ENCODE measurements around the gene ANAPC7. TPM values are rescaled to one million over a fixed set of nuclear protein-coding genes. Genes with fewer than 3 reads are reported as not detected.
A peak's percentile ranks its signal among the peaks of the same experiment; 100 is the strongest.
"Not testable (repeated sequence)": the region's sequence is repeated elsewhere in the genome, so short reads cannot be mapped to it uniquely, and the experiment has no call there.

ANAPC7 gene
- total and polyA plus RNA-seq, 11 donors: 26.5 to 41.3 (median 35.1) TPM

- peaks cover 0 to 26% (median 0%) of the 10 kb centered on the region in 12 donors for H3K4me1 ChIP-seq
- H3K36me3 ChIP-seq: peaks cover 0 to 16% (median 2%) of the 10 kb centered on the region in 9 donors
- H3K27me3 ChIP-seq: no peaks in the 10 kb centered on the region
- no peak overlapping the region for H3K4me3 ChIP-seq
- ATAC-seq (peak in 1 of 4 donors; percentile 15), DNase-seq (no peak)
- no peak for TF ChIP-seq POLR2A (IDR thresholded peaks at IDR 0.05)
- intact Hi-C loops (cut with DNase I): no loop called here
- no peaks in the 10 kb centered on the region for H3K9me3 ChIP-seq
- H3K27ac ChIP-seq: peak overlapping the region in 1 of 12 donors; percentile 60
- WGBS, 4 donors: 64 to 79% (median 73%) methylated on average over 12 to 13 of the region's 13 CpGs
Measured at GRCh38 chr12:110366321-110367142, 37.0 kb downstream of the ANAPC7 start.

GRCh38 chr12:110365489-110366320, 37.8 kb downstream of the ANAPC7 start:
- Histone ChIP-seq H3K27ac (no peak overlapping the region), H3K4me1 (peaks cover 0 to 32% (median 0%) of the 10 kb centered on the region in 12 donors), H3K4me3 (no peak overlapping the region), H3K36me3 (peaks cover 0 to 8% (median 0%) of the 10 kb centered on the region in 9 donors), H3K9me3 (no peaks in the 10 kb centered on the region), H3K27me3 (no peaks in the 10 kb centered on the region)
- ATAC-seq (peak in 1 of 4 donors; percentile 31), DNase-seq (no peak)
- TF ChIP-seq CTCF (IDR thresholded peaks at IDR 0.05): no peak
- no peak for TF ChIP-seq POLR2A (IDR thresholded peaks at IDR 0.05)
- intact Hi-C loops (cut with DNase I): no loop called here
- WGBS, 4 donors: 74 to 89% (median 83%) methylated on average over 6 to 7 of the region's 7 CpGs

- Histone ChIP-seq H3K27me3 (no peaks in the 10 kb centered on the region), H3K27ac (peak overlapping the region in 1 of 12 donors; percentile 63), H3K36me3 (no peaks in the 10 kb centered on the region), H3K4me1 (peaks cover 0 to 23% (median 0%) of the 10 kb centered on the region in 12 donors), H3K4me3 (no peak overlapping the region), H3K9me3 (no peaks in the 10 kb centered on the region)
- no peak for ATAC-seq
- intact Hi-C loops (cut with DNase I): no loop called here
- TF ChIP-seq POLR2A (IDR thresholded peaks at IDR 0.05) (no peak), CTCF (IDR thresholded peaks at IDR 0.05) (no peak)
- WGBS, 4 donors: 87 to 100% (median 98%) methylated on average over 1 of the region's 1 CpG
- no peak for DNase-seq
Measured at GRCh38 chr12:110361216-110361615, 42.3 kb downstream of the ANAPC7 start.

GRCh38 chr12:110358384-110359097, 45.0 kb downstream of the ANAPC7 start:
- DNase-seq; intact Hi-C loops (cut with DNase I); H3K36me3 ChIP-seq; H3K4me3 ChIP-seq; H3K9me3 ChIP-seq; H3K27me3 ChIP-seq; ATAC-seq; H3K27ac ChIP-seq: not testable (repeated sequence)
- TF ChIP-seq CTCF (IDR thresholded peaks at IDR 0.05): peak in 5 of 12 donors; percentile 8 to 35 (median 14)
- 88 to 91% (median 89%) methylated on average over 8 of the region's 8 CpGs for WGBS, 4 donors
- peaks cover 0 to 28% (median 0%) of the 10 kb centered on the region in 12 donors for H3K4me1 ChIP-seq
